Colonic mucosa (tissue), 4 donors: ENCODE data around the gene PBX1. TPM values are rescaled to one million over a fixed set of nuclear protein-coding genes. Genes with fewer than 3 reads are reported as not detected.

Experiments
- DNase-seq: peaks from one replicate; pipeline ENCODE4 v3.0.0-alpha.2; 2020
- H3K27ac ChIP-seq: fragments of 200-600 bp; one replicate; pipeline ENCODE4 v1.8.0; 2021
- H3K27me3 ChIP-seq: fragments of 200-600 bp; one replicate; pipeline ENCODE4 v1.8.0; 2021
- H3K36me3 ChIP-seq: fragments of 200-600 bp; one replicate; pipeline ENCODE4 v1.8.0; 2021
- H3K4me1 ChIP-seq: fragments of 200-600 bp; one replicate; pipeline ENCODE4 v1.8.0; 2021; ENCODE audit warnings: mild to moderate bottlenecking
- H3K4me3 ChIP-seq: fragments of 200-600 bp; one replicate; pipeline ENCODE4 v1.8.0; 2021
- H3K9ac ChIP-seq, 2 donors: one replicate each; pipeline ENCODE4 v1.7.0; 2013; ENCODE audit warnings: control low read depth in 2 of 2, low read depth in 2 of 2, low read length in 2 of 2
- H3K9me3 ChIP-seq: fragments of 200-600 bp; one replicate; pipeline ENCODE4 v1.8.0; 2021
- CTCF ChIP-seq: fragments of 200-600 bp; IDR thresholded peaks from one replicate; pipeline ENCODE4 v1.8.0; 2022; ENCODE audit warnings: antibody characterized with exemption, mild to moderate bottlenecking
- intact Hi-C: fragments of 100-400 bp; cut with DNase I; formaldehyde crosslinking; loops from one replicate; pipeline ENCODE4 v1.14.1; 2022
- total RNA-seq, 2 donors: library from RNA; stranded (reverse); fragmentation: NEBNext Ultra II Directional in 1 of 2; extraction: Animal tissue kit (Norgen Biotek cat#: 25700) in 1 of 2; gene quantifications; one replicate each; pipeline ENCODE4 v1.2.1, GENCODE V29; 2021
- donor health status: healthy.
- donor health status: DM: no; HTN: no; CAD: no.
- donor health status: DM: no; HTN: no; CAD: no.

PBX1 gene
- total RNA-seq, 2 donors from 2014 or later = 27.2 to 53.7 TPM

GRCh38 chr1:164728719-164729118 lies 169.7 kb downstream of the PBX1 start:
- Histone ChIP-seq H3K36me3 (no peaks in the 10 kb centered on the region), H3K27me3 (no peaks in the 10 kb centered on the region), H3K9ac (no peak overlapping the region), H3K4me1 (no peaks in the 10 kb centered on the region), H3K9me3 (no peaks in the 10 kb centered on the region), H3K27ac (no peak overlapping the region), H3K4me3 (no peak overlapping the region)
- TF ChIP-seq CTCF = no peak
- no peak for DNase-seq
- intact Hi-C loops = no loop called here

- H3K36me3 ChIP-seq = no peaks in the 10 kb centered on the region
- no peak for DNase-seq
- H3K4me1 ChIP-seq = no peaks in the 10 kb centered on the region
- intact Hi-C loops = no loop called here
- H3K9ac ChIP-seq = no peak overlapping the region
- no peaks in the 10 kb centered on the region for H3K27me3 ChIP-seq
- no peak overlapping the region for H3K4me3 ChIP-seq
- TF ChIP-seq CTCF = no peak
- no peaks in the 10 kb centered on the region for H3K9me3 ChIP-seq
- no peak overlapping the region for H3K27ac ChIP-seq
Measured at GRCh38 chr1:164731161-164731876, 172.3 kb downstream of the PBX1 start.

GRCh38 chr1:164733070-164733469 lies 174.1 kb downstream of the PBX1 start:
- intact Hi-C loops = no loop called here
- no peak for DNase-seq
- H3K4me3 ChIP-seq = no peak overlapping the region

GRCh38 chr1:164733734-164734133 lies 174.8 kb downstream of the PBX1 start:
- no peak overlapping the region for H3K4me3 ChIP-seq
- no peak for DNase-seq
- H3K4me1 ChIP-seq = no peaks in the 10 kb centered on the region
- intact Hi-C loops = no loop called here
- H3K9me3 ChIP-seq = no peaks in the 10 kb centered on the region
- H3K27ac ChIP-seq = no peak overlapping the region
- H3K36me3 ChIP-seq = no peaks in the 10 kb centered on the region
- no peak overlapping the region for H3K9ac ChIP-seq
- TF ChIP-seq CTCF = no peak
- no peaks in the 10 kb centered on the region for H3K27me3 ChIP-seq

More at GRCh38 chr1:164733070-164733469, 174.1 kb downstream of the PBX1 start:
- no peaks in the 10 kb centered on the region for H3K4me1 ChIP-seq
- H3K36me3 ChIP-seq = no peaks in the 10 kb centered on the region
- no peaks in the 10 kb centered on the region for H3K27me3 ChIP-seq
- TF ChIP-seq CTCF = no peak
- H3K9me3 ChIP-seq = no peaks in the 10 kb centered on the region
- H3K9ac ChIP-seq = no peak overlapping the region
- no peak overlapping the region for H3K27ac ChIP-seq

- no peak for TF ChIP-seq CTCF
- intact Hi-C loops = no loop called here
- Histone ChIP-seq H3K36me3 (no peaks in the 10 kb centered on the region), H3K27ac (no peak overlapping the region), H3K9ac (no peak overlapping the region), H3K4me1 (no peaks in the 10 kb centered on the region), H3K27me3 (no peaks in the 10 kb centered on the region), H3K9me3 (no peaks in the 10 kb centered on the region), H3K4me3 (no peak overlapping the region)
- no peak for DNase-seq
Measured at GRCh38 chr1:164735315-164736052, 176.5 kb downstream of the PBX1 start.
